ENCODE results near the gene PITRM1. TPM values are rescaled to one million over a fixed set of nuclear protein-coding genes. Genes with fewer than 3 reads are reported as not detected.
"Not testable (repeated sequence)": the region's sequence is repeated elsewhere in the genome, so short reads cannot be mapped to it uniquely, and the experiment has no call there.

Gene PITRM1
- polyA plus RNA-seq, 2 of the 4 experiments (the other 2 are of a cell fraction), result 45.9 to 64.5 TPM

DNA sequence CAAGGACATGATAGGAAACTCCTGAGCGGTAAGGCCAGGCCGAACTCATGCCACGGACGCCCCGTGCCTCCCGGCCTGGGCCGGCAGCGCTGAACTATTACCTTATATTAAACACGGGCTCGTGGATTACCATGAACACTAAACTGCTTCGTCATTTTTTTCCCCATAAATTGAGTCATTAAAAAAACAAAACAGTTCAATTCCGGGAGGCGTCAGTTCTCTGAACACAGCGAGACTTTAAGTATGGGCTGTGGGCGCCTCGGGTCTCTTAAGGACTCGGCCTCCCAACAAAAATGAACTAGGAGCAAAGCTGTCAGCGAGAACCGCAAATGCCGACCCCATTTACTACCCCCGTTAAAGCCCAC lies 519 bp downstream of the PITRM1 start:
- POLR2A ChIA-PET, result interaction anchor here (0.6 to 1.9 kb wide), 17 partner anchors 15 to 1499 kb away, joined by 3 to 10 read pairs (median 5); partner anchors contain the start of genes KLF6 and PFKP
- FAIRE-seq, result no peak
- H3K4me1 ChIP-seq, result peaks cover 10% of the 10 kb centered on the region; the same call in 1 of the 3 replicates

DNA sequence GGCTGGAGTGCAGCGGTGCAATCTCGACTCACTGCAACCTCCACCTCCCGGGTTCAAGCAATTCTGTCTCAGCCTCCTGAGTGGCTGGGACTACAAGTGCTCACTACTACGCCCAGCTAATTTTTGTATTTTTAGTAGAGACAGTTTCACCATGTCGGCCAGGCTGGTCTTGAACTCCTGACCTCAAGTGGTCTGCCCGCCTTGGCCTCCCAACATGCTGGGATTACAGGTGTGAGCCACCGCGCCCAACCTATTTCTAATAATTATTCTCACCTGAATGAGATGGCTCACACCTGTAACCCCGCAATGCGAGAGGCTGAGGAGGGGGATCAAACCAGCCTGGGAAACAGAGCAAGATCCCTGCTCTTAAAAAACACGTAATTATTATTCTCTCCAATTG lies 1.1 kb downstream of the PITRM1 start:
- H3K9me3 ChIP-seq; POLR2A ChIA-PET; ATAC-seq; DNase-seq (ENCODE audit: low read depth in 1 of 2, low spot score in 1 of 2); FAIRE-seq; H3K4me1 ChIP-seq: not testable (repeated sequence)
- Histone ChIP-seq H3K4me2 (peak overlapping the region; percentile 68), H3K27ac (peak overlapping the region; percentile 78 to 93; a peak in 5 of 6 replicates), H3K4me3 (peak overlapping the region; percentile 82)
- CTCF ChIA-PET, result interaction anchor here (1.2 kb wide), 1 partner anchor 26 kb away, joined by 3 read pairs; no protein-coding TSS in a partner anchor
- 79% methylated on average over 11 of the region's 11 CpGs for WGBS (ENCODE audit: missing lambda C conversion rate)

More for the DNA sequence above, 519 bp downstream of the PITRM1 start:
- Histone ChIP-seq H3K4me3 (peak overlapping the region; percentile 82), H3K9me3 (no peaks in the 10 kb centered on the region), H3K4me2 (peak overlapping the region; percentile 68), H3K27ac (peak overlapping the region; percentile 78 to 93)
- ATAC-seq (peak; percentile 17 to 18; a peak in 5 of 6 replicates), DNase-seq (ENCODE audit: low read depth in 1 of 2, low spot score in 1 of 2) (peak in 1 of 2 experiments; percentile 49)
- CTCF ChIA-PET, result interaction anchor here (1.1 to 1.2 kb wide), 2 partner anchors 26 to 68 kb away, joined by 3 read pairs; no protein-coding TSS in a partner anchor
- WGBS (ENCODE audit: missing lambda C conversion rate), result 3% methylated on average over 21 of the region's 21 CpGs
- TF ChIP-seq EHF (CRISPR knock-in tag; IDR thresholded peaks at IDR 0.05) (no peak), MAFK (IDR thresholded peaks at IDR 0.05; ENCODE audit: partially characterized antibody) (peak; percentile 1)

DNA sequence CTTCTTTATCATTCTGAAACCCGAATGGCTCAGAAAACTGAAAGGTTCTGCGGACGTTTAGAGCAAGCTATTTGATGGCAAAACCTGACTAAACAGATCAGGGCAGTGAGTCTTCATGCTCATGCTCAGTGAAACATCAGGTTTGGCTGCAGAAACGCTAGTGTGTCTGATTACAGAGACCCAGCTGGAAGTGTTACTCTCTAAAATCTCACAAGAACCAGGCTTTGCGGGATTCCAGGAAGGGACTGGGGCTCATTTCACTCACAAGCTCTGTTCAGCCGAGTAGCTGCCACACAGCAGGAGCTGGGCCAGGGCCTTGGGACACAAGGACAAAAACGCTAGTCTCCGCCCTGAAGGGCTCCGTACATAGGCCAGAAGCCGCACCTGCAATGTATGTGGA lies 2.9 kb downstream of the PITRM1 start:
- FAIRE-seq, result no peak
- CTCF ChIA-PET, result interaction anchor here (0.6 to 1.4 kb wide), 3 partner anchors 10 to 1643 kb away, joined by 3 to 4 read pairs (median 3); no protein-coding TSS in a partner anchor

DNA sequence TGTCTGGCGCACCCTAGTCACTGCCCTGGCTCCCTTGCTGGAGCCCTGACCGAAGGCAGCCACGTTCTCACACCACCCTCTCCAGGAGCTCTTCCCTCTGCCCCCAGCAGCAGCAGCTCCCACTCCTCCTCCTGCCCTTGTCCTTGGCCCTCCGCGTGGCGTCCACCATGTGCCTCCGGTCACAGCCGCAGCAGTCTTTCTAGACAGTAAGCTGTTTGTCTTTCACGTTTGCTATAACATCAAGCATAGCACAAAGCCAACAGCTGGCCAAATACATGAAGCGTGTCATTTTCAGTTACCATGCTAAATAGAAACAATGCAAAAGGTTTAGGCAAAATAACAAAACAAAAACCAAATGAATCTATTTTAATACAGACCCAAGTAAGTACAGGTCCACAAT lies 3.3 kb downstream of the PITRM1 start:
- Histone ChIP-seq H3K4me2 (no peak overlapping the region), H3K9me3 (no peaks in the 10 kb centered on the region), H3K4me3 (no peak overlapping the region), H3K4me1 (peaks cover 18% of the 10 kb centered on the region; the same call in 2 of the 3 replicates), H3K27ac (no peak overlapping the region)
- WGBS (ENCODE audit: missing lambda C conversion rate), result 97% methylated on average over 10 of the region's 10 CpGs
- ChIA-PET POLR2A (no interaction called here), CTCF (interaction anchor here (0.6 to 1.4 kb wide), 3 partner anchors 9 to 1644 kb away, joined by 3 to 4 read pairs (median 3); no protein-coding TSS in a partner anchor)
- DNase-seq (ENCODE audit: low read depth in 1 of 2, low spot score in 1 of 2), result no peak
- no peak for ATAC-seq
- TF ChIP-seq, protein P1, sequence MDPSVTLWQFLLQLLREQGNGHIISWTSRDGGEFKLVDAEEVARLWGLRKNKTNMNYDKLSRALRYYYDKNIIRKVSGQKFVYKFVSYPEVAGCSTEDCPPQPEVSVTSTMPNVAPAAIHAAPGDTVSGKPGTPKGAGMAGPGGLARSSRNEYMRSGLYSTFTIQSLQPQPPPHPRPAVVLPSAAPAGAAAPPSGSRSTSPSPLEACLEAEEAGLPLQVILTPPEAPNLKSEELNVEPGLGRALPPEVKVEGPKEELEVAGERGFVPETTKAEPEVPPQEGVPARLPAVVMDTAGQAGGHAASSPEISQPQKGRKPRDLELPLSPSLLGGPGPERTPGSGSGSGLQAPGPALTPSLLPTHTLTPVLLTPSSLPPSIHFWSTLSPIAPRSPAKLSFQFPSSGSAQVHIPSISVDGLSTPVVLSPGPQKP (IDR thresholded peaks at IDR 0.05; ENCODE audit: low read depth, low read length), result no peak
- no peak for TF ChIP-seq GATA3 (IDR thresholded peaks at IDR 0.05; ENCODE audit: borderline replicate concordance)
- TF ChIP-seq JUNB (IDR thresholded peaks at IDR 0.05), result no peak
- TF ChIP-seq EHMT2 (IDR thresholded peaks at IDR 0.05; ENCODE audit: low read depth), result no peak
- TF ChIP-seq, protein P2, sequence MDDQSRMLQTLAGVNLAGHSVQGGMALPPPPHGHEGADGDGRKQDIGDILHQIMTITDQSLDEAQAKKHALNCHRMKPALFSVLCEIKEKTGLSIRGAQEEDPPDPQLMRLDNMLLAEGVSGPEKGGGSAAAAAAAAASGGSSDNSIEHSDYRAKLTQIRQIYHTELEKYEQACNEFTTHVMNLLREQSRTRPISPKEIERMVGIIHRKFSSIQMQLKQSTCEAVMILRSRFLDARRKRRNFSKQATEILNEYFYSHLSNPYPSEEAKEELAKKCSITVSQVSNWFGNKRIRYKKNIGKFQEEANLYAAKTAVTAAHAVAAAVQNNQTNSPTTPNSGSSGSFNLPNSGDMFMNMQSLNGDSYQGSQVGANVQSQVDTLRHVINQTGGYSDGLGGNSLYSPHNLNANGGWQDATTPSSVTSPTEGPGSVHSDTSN (IDR thresholded peaks at IDR 0.05), result no peak
- no peak for TF ChIP-seq ZNF302 (CRISPR knock-in tag; IDR thresholded peaks at IDR 0.05)
- no peak for TF ChIP-seq RNF2 (IDR thresholded peaks at IDR 0.05; ENCODE audit: borderline replicate concordance, low read depth)
- TF ChIP-seq, protein P3, sequence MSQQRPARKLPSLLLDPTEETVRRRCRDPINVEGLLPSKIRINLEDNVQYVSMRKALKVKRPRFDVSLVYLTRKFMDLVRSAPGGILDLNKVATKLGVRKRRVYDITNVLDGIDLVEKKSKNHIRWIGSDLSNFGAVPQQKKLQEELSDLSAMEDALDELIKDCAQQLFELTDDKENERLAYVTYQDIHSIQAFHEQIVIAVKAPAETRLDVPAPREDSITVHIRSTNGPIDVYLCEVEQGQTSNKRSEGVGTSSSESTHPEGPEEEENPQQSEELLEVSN (IDR thresholded peaks at IDR 0.05; ENCODE audit: borderline replicate concordance, low read depth), result no peak
- TF ChIP-seq, protein P4, sequence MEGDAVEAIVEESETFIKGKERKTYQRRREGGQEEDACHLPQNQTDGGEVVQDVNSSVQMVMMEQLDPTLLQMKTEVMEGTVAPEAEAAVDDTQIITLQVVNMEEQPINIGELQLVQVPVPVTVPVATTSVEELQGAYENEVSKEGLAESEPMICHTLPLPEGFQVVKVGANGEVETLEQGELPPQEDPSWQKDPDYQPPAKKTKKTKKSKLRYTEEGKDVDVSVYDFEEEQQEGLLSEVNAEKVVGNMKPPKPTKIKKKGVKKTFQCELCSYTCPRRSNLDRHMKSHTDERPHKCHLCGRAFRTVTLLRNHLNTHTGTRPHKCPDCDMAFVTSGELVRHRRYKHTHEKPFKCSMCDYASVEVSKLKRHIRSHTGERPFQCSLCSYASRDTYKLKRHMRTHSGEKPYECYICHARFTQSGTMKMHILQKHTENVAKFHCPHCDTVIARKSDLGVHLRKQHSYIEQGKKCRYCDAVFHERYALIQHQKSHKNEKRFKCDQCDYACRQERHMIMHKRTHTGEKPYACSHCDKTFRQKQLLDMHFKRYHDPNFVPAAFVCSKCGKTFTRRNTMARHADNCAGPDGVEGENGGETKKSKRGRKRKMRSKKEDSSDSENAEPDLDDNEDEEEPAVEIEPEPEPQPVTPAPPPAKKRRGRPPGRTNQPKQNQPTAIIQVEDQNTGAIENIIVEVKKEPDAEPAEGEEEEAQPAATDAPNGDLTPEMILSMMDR (IDR thresholded peaks at IDR 0.05), result no peak
- TF ChIP-seq PHF8 (IDR thresholded peaks at IDR 0.05; ENCODE audit: borderline replicate concordance, low read depth), result no peak
- no peak for TF ChIP-seq MYC (IDR thresholded peaks at IDR 0.05; ENCODE audit: borderline replicate concordance, low read length)
- no peak for TF ChIP-seq RCOR1 (IDR thresholded peaks at IDR 0.05; ENCODE audit: low read depth, low read length)
- TF ChIP-seq TP53 (CRISPR knock-in tag; IDR thresholded peaks at IDR 0.05), result no peak
- no peak for FAIRE-seq

More for the DNA sequence above, 2.9 kb downstream of the PITRM1 start:
- H3K4me2 ChIP-seq, result no peak overlapping the region
- TF ChIP-seq ESRRA (IDR thresholded peaks at IDR 0.05; ENCODE audit: borderline replicate concordance, low read length) (no peak), SMC3 (IDR thresholded peaks at IDR 0.05) (no peak), CHD2 (IDR thresholded peaks at IDR 0.05; ENCODE audit: low read length, partially characterized antibody) (no peak), CBX2 (IDR thresholded peaks at IDR 0.05; ENCODE audit: borderline replicate concordance, low read depth) (no peak), RCOR1 (IDR thresholded peaks at IDR 0.05; ENCODE audit: low read depth, low read length) (no peak), HOXB5 (CRISPR knock-in tag; IDR thresholded peaks at IDR 0.05) (no peak), FOSL2 (IDR thresholded peaks at IDR 0.05) (no peak), FOSL2 (CRISPR knock-in tag; IDR thresholded peaks at IDR 0.05) (no peak), MAFK (IDR thresholded peaks at IDR 0.05; ENCODE audit: partially characterized antibody) (no peak), ZFP36 (IDR thresholded peaks at IDR 0.05; ENCODE audit: borderline replicate concordance, partially characterized antibody) (no peak), RAD21 (conservative IDR thresholded peaks at IDR 0.05 in 1 of 2, IDR thresholded peaks at IDR 0.05 in 1 of 2) (no peak), BHLHE40 (IDR thresholded peaks at IDR 0.05; ENCODE audit: low read depth, low read length) (no peak), PHF8 (IDR thresholded peaks at IDR 0.05; ENCODE audit: borderline replicate concordance, low read depth) (no peak), ZSCAN20 (CRISPR knock-in tag; IDR thresholded peaks at IDR 0.05) (no peak), ZC3H11A (IDR thresholded peaks at IDR 0.05) (no peak)
- no peak overlapping the region for H3K4me3 ChIP-seq
- WGBS (ENCODE audit: missing lambda C conversion rate), result 90% methylated on average over 10 of the region's 10 CpGs
- POLR2A ChIA-PET, result no interaction called here
- DNase-seq (ENCODE audit: low read depth in 1 of 2, low spot score in 1 of 2) (no peak), ATAC-seq (no peak)
- H3K27ac ChIP-seq, result no peak overlapping the region
- peaks cover 18% of the 10 kb centered on the region; the same call in 2 of the 3 replicates for H3K4me1 ChIP-seq
- H3K9me3 ChIP-seq, result no peaks in the 10 kb centered on the region
